ENCODE results near the gene PFKP. TPM values are rescaled to one million over a fixed set of nuclear protein-coding genes. Genes with fewer than 3 reads are reported as not detected.
A peak's percentile ranks its signal among the peaks of the same experiment; 100 is the strongest.

The PFKP gene
- total RNA-seq, 1 donor from 2014 or later: 46.7 TPM

- DNase-seq (ENCODE audit: extremely low spot score in 2 of 2): no peak
- H3K4me3 ChIP-seq: no peak overlapping the region
- no peak overlapping the region for H3K27ac ChIP-seq
- no peaks in the 10 kb centered on the region for H3K27me3 ChIP-seq
- peaks cover 39% of the 10 kb centered on the region for H3K4me1 ChIP-seq
- no peaks in the 10 kb centered on the region for H3K36me3 ChIP-seq
- intact Hi-C loops (cut with DNase I): no loop called here
- H3K9me3 ChIP-seq: no peaks in the 10 kb centered on the region
- no peak for TF ChIP-seq POLR2A (IDR thresholded peaks at IDR 0.05)
- no peak for TF ChIP-seq POLR2AphosphoS5 (IDR thresholded peaks at IDR 0.05; ENCODE audit: insufficient read depth in 1 of 2, low read depth in 1 of 2)
- TF ChIP-seq CTCF (IDR thresholded peaks at IDR 0.05): no peak
Measured at GRCh38 chr10:3093996-3094395, 26.6 kb downstream of the PFKP start.

GRCh38 chr10:3094609-3095036 lies 27.3 kb downstream of the PFKP start:
- Histone ChIP-seq H3K27ac (peak overlapping the region; percentile 79), H3K36me3 (no peaks in the 10 kb centered on the region), H3K27me3 (no peaks in the 10 kb centered on the region), H3K4me1 (peaks cover 39% of the 10 kb centered on the region), H3K4me3 (no peak overlapping the region), H3K9me3 (no peaks in the 10 kb centered on the region)
- no peak for TF ChIP-seq CTCF (IDR thresholded peaks at IDR 0.05)
- TF ChIP-seq POLR2A (IDR thresholded peaks at IDR 0.05): no peak
- no peak for TF ChIP-seq POLR2AphosphoS5 (IDR thresholded peaks at IDR 0.05; ENCODE audit: insufficient read depth in 1 of 2, low read depth in 1 of 2)
- intact Hi-C loops (cut with DNase I): no loop called here
- no peak for DNase-seq (ENCODE audit: extremely low spot score in 2 of 2)

- intact Hi-C loops (cut with DNase I): no loop called here
- no peak for DNase-seq (ENCODE audit: extremely low spot score in 2 of 2)
Measured at GRCh38 chr10:3095373-3096139, 28.2 kb downstream of the PFKP start.

GRCh38 chr10:3096149-3096548 lies 28.8 kb downstream of the PFKP start:
- intact Hi-C loops (cut with DNase I): no loop called here
- Histone ChIP-seq H3K27ac (peak overlapping the region; percentile 79), H3K36me3 (peaks cover 0 to 4% of the 10 kb centered on the region in 2 donors), H3K27me3 (no peaks in the 10 kb centered on the region), H3K4me3 (peak overlapping the region in 1 of 2 donors; percentile 7), H3K4me1 (peaks cover 29% of the 10 kb centered on the region), H3K9me3 (no peaks in the 10 kb centered on the region)
- TF ChIP-seq CTCF (IDR thresholded peaks at IDR 0.05) (no peak), POLR2A (IDR thresholded peaks at IDR 0.05) (no peak), POLR2AphosphoS5 (IDR thresholded peaks at IDR 0.05; ENCODE audit: insufficient read depth in 1 of 2, low read depth in 1 of 2) (no peak)
- no peak for DNase-seq (ENCODE audit: extremely low spot score in 2 of 2)

More at GRCh38 chr10:3095373-3096139, 28.2 kb downstream of the PFKP start:
- Histone ChIP-seq H3K27me3 (no peaks in the 10 kb centered on the region), H3K27ac (peak overlapping the region; percentile 79), H3K4me1 (peaks cover 35% of the 10 kb centered on the region), H3K4me3 (peak overlapping the region; percentile 10 to 15), H3K36me3 (peaks cover 0 to 4% of the 10 kb centered on the region in 2 donors), H3K9me3 (no peaks in the 10 kb centered on the region)
- TF ChIP-seq POLR2A (IDR thresholded peaks at IDR 0.05): no peak
- TF ChIP-seq CTCF (IDR thresholded peaks at IDR 0.05): no peak
- peak; percentile 31 to 99 for TF ChIP-seq POLR2AphosphoS5 (IDR thresholded peaks at IDR 0.05; ENCODE audit: insufficient read depth in 1 of 2, low read depth in 1 of 2)

GRCh38 chr10:3097160-3097559 lies 29.8 kb downstream of the PFKP start:
- TF ChIP-seq POLR2A (IDR thresholded peaks at IDR 0.05): no peak
- no peak for TF ChIP-seq POLR2AphosphoS5 (IDR thresholded peaks at IDR 0.05; ENCODE audit: insufficient read depth in 1 of 2, low read depth in 1 of 2)
- no peak for TF ChIP-seq CTCF (IDR thresholded peaks at IDR 0.05)

More at GRCh38 chr10:3097160-3097559, 29.8 kb downstream of the PFKP start:
- peaks cover 22% of the 10 kb centered on the region for H3K4me1 ChIP-seq
- DNase-seq (ENCODE audit: extremely low spot score in 2 of 2): no peak
- H3K27ac ChIP-seq: no peak overlapping the region
- H3K36me3 ChIP-seq: peaks cover 0 to 4% of the 10 kb centered on the region in 2 donors
- H3K9me3 ChIP-seq: no peaks in the 10 kb centered on the region
- no peaks in the 10 kb centered on the region for H3K27me3 ChIP-seq
- no peak overlapping the region for H3K4me3 ChIP-seq
- intact Hi-C loops (cut with DNase I): no loop called here
